ENCODE measurements around the gene EFNA5. TPM values are rescaled to one million over a fixed set of nuclear protein-coding genes. Genes with fewer than 3 reads are reported as not detected.

The EFNA5 gene
- polyA plus RNA-seq, 3 donors = 0.01 TPM; not detected in 2

- Histone ChIP-seq H3K4me1 (ENCODE audit: control insufficient read depth in 1 of 2, insufficient read depth in 2 of 2, low read length in 2 of 2) (peaks cover 30 to 35% of the 10 kb centered on the region in 2 donors), H3K79me2 (ENCODE audit: insufficient read depth, low read length) (no peaks in the 10 kb centered on the region), H3K4me3 (replicated peaks in 1 of 3; ENCODE audit: low read depth in 2 of 3, low read length in 3 of 3) (no peak overlapping the region), H3K27me3 (ENCODE audit: control insufficient read depth in 2 of 2, insufficient read depth in 2 of 2, low read length in 2 of 2) (no peaks in the 10 kb centered on the region), H2AFZ (ENCODE audit: insufficient read depth, low read depth, low read length, poor library complexity, severe bottlenecking) (no peak overlapping the region), H3K9ac (ENCODE audit: insufficient read depth, low read length, poor library complexity, severe bottlenecking) (no peak overlapping the region), H3K4me2 (replicated peaks; ENCODE audit: extremely low read depth, low read length, poor library complexity, severe bottlenecking) (no peak overlapping the region), H3K27ac (ENCODE audit: low read depth in 1 of 2, low read length in 2 of 2) (no peak overlapping the region), H4K20me1 (ENCODE audit: insufficient read depth, low read length) (no peaks in the 10 kb centered on the region), H3K36me3 (replicated peaks in 1 of 2; ENCODE audit: control insufficient read depth in 1 of 2, insufficient read depth in 2 of 2, low read length in 2 of 2) (no peaks in the 10 kb centered on the region), H3K9me3 (replicated peaks in 1 of 2; ENCODE audit: control insufficient read depth in 1 of 2, insufficient read depth in 1 of 2, low read length in 2 of 2) (no peaks in the 10 kb centered on the region)
- peaks cover 0 to 1% (median 0%) of the 10 kb centered on the region in 7 donors for H3K9me3 Mint-ChIP-seq
- intact Hi-C loops (cut with micrococcal nuclease) = no loop called here
- 100% methylated on average over 3 of the region's 5 CpGs for WGBS (ENCODE audit: insufficient coverage)
- peaks cover 32% of the 10 kb centered on the region for H3K4me1 Mint-ChIP-seq
- peak overlapping the region in 4 of 7 donors; percentile 20 to 54 (median 30) for H3K27ac Mint-ChIP-seq
- TF ChIP-seq CTCF (IDR thresholded peaks at IDR 0.05) = no peak
- no peak overlapping the region for H3K4me3 Mint-ChIP-seq
- H3K27me3 Mint-ChIP-seq (ENCODE audit: low read depth in 3 of 3) = peaks cover 0 to 6% (median 2%) of the 10 kb centered on the region in 3 donors
- H3K36me3 Mint-ChIP-seq = no peaks in the 10 kb centered on the region
- no peak for DNase-seq
Observed at GRCh38 chr5:107391787-107392186, 278.9 kb downstream of the EFNA5 start.

- peak overlapping the region in 1 of 2 donors; percentile 93 for H3K27ac ChIP-seq (ENCODE audit: low read depth in 1 of 2, low read length in 2 of 2)
- H3K4me1 Mint-ChIP-seq = peaks cover 34% of the 10 kb centered on the region
Observed at GRCh38 chr5:107389775-107390148, 281.0 kb downstream of the EFNA5 start.

More at GRCh38 chr5:107389775-107390148, 281.0 kb downstream of the EFNA5 start:
- Histone ChIP-seq H3K4me1 (ENCODE audit: control insufficient read depth in 1 of 2, insufficient read depth in 2 of 2, low read length in 2 of 2) (peaks cover 30 to 37% of the 10 kb centered on the region in 2 donors), H4K20me1 (ENCODE audit: insufficient read depth, low read length) (no peaks in the 10 kb centered on the region), H3K27me3 (ENCODE audit: control insufficient read depth in 2 of 2, insufficient read depth in 2 of 2, low read length in 2 of 2) (no peaks in the 10 kb centered on the region), H3K79me2 (ENCODE audit: insufficient read depth, low read length) (no peaks in the 10 kb centered on the region), H3K9me3 (replicated peaks in 1 of 2; ENCODE audit: control insufficient read depth in 1 of 2, insufficient read depth in 1 of 2, low read length in 2 of 2) (no peaks in the 10 kb centered on the region), H2AFZ (ENCODE audit: insufficient read depth, low read depth, low read length, poor library complexity, severe bottlenecking) (no peak overlapping the region), H3K4me3 (replicated peaks in 1 of 3; ENCODE audit: low read depth in 2 of 3, low read length in 3 of 3) (peak overlapping the region in 2 of 3 experiments; percentile 16 to 61), H3K36me3 (replicated peaks in 1 of 2; ENCODE audit: control insufficient read depth in 1 of 2, insufficient read depth in 2 of 2, low read length in 2 of 2) (no peaks in the 10 kb centered on the region), H3K9ac (ENCODE audit: insufficient read depth, low read length, poor library complexity, severe bottlenecking) (peak overlapping the region; percentile 60), H3K4me2 (replicated peaks; ENCODE audit: extremely low read depth, low read length, poor library complexity, severe bottlenecking) (peak overlapping the region; percentile 74)
- Mint-ChIP-seq H3K27me3 (ENCODE audit: low read depth in 3 of 3) (peaks cover 0 to 4% (median 2%) of the 10 kb centered on the region in 3 donors), H3K36me3 (no peaks in the 10 kb centered on the region), H3K9me3 (no peaks in the 10 kb centered on the region), H3K4me3 (peak overlapping the region in 1 of 2 donors; percentile 86), H3K27ac (peak overlapping the region; percentile 94 to 98 (median 96))
- TF ChIP-seq CTCF (IDR thresholded peaks at IDR 0.05) = no peak
- intact Hi-C loops (cut with micrococcal nuclease) = loop anchor here (1.0 to 10.0 kb wide), 3 partner anchors 25 to 85 kb away; no protein-coding TSS in a partner anchor
- WGBS (ENCODE audit: insufficient coverage) = no CpG with 5 or more reads among the region's 1 CpG
- peak; percentile 85 to 93 (median 91) for DNase-seq

All from CD14-positive monocyte (primary cell).